Stimulated activated CD4-positive, alpha-beta T cell treated with anti-CD3 and anti-CD28 coated beads, Interleukin-12 subunit alpha, Interleukin-12 subunit beta, amount 100 ng/mL, for 4 hours (primary cell): ENCODE results near the gene DTD2.
A peak's percentile ranks its signal among the peaks of the same experiment; 100 is the strongest.
"Not testable (repeated sequence)": the region's sequence is repeated elsewhere in the genome, so short reads cannot be mapped to it uniquely, and the experiment has no call there.

Experiments
- DNase-seq: peaks from one replicate; pipeline ENCODE4 v3.0.0-alpha.2; 2020

DTD2 gene

DNA sequence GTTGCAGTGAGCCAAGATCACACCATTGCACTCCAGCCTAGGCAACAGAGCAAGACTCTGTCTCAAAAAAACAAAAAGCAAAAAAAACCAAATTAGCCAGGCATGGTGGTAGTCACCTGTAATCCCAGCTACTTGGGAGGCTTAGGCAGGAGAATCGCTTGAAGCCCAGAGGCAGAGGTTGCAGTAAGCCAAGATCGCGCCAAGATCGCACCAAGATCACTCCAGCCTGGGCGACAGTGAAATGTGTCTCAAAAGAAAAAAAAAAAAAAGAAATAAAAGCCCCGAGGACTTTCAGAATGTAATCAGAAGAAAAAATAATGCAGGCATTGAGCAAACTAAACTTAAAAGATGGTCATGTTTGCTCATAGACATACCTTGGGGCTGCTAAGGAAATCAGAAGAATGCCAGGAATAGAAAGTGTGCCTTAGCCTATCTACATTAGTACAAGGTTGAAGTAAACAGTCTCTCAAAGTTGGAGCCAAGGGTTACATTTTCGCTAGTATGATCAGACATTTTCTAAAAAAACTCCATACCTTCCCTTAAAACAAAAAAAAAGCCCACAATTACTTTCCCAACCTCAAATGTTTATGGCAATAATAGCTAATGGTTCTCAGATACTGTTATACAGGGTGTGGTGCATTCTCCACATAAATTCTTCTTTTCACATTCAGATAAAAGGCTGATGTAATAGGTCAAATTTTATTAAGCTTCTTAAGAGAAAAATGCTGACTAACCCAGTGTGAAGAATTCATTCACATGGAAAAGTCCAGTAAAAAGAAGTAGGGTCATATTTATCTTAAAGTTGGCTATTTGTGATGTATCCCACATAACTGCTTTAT lies 15.8 kb downstream of the DTD2 start:
- DNase-seq: no peak

DNA sequence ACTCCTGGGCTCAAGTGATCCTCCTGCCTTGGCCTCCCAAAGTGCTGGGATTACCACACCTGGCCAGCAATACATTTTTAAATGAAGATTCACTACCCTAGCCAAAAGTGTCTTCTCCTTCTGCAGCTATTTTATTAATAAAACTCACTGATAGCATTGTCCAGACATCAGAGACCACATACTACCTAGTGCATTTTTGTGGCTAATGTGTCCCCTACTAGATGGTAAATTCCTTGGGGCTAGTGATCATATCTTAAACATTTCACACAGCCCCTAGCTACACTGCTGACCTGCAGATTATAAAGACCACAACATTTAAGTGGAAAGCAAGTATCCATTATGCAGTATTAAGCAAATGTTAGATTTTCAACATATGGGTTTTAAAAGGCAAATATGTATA lies 17.0 kb downstream of the DTD2 start:
- DNase-seq: no peak

DNA sequence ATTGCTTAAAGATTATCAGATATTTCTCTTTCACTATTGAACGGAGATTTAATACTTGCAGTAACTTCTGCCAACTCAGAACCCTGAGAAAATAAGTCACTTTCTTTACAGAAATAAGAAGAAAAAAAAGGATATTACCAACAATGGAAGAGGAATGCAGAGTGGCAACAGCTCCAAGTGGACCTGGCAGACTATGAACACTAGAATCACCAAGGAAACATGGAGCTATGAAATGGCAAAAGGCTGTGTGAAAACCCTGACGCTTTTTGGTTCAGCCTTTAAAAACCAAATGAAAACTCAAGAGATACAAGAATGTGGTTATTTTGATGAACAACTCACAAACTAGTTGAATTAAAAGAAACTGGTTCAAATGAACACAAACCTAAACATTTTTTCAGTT lies 17.7 kb downstream of the DTD2 start:
- DNase-seq: no peak

DNA sequence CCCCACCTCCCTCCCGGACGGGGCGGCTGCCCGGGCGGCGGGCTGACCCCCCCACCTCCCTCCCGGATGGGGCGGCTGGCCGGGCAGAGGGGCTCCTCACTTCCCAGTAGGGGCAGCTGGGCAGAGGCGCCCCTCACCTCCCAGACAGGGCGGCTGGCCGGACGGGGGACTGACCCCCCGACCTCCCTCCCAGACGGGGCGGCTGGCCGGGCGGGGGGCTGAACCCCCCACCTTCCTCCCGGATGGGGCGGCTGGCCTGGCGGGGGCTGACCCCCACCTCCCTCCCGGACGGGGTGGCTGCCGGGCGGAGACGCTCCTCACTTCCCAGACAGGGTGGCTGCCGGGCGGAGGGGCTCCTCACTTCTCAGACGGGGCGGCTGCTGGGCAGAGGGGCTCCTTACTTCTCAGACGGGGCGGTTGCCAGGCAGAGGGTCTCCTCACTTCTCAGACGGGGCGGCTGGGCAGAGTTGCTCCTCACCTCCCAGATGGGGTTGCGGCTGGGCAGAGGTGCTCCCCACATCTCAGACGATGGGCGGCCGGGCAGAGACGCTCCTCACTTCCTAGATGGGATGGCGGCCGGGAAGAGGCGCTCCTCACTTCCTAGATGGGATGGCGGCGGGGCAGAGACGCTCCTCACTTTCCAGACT lies 20.1 kb downstream of the DTD2 start:
- not testable (repeated sequence) for DNase-seq

DNA sequence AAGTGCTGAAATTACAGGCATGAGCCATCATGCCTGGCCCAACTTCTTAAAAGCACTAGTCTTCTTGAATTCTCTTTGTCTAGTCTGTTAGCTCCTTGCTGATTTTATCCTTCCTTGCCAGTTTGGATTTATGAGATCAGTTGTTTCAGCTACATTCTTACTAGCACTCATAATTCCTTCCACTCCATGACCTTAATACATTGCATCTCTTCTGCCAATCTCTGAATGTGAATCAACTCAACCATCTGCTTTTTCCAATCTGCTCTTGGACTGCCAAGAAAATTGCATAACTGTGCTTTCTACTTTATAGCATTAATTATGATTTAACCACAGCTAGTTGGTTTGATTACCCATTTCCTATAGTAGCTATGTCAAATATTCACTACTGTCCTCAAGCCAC lies 22.0 kb downstream of the DTD2 start:
- no peak for DNase-seq

DNA sequence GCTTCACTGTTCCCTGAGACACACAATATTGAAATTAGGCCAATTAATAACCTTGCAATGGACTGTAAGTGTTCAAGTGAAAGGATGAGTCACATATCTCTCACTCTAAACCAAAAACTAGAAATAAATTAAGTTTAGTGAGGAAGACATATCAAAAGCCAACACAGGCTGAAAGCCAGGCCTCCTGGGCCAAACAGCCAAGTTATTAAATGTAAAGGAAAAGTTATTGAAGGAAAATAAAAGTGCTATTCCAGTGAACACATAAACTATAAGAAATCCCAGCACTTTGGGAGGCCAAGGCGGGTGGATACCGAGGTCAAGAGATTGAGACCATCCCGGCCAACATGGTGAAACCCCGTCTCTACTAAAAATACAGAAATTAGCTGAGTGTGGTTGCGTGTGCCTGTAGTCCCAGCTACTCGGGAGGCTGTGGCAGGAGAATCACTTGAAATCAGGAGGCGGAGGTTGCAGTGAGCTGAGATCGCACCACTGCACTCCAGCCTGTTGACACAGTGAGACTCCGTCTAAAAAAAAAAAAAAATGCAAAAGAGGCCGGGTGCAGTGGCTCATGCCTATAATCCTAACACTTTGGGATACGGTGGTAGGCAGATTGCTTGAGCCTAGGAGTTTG lies 26.6 kb downstream of the DTD2 start:
- no peak for DNase-seq

DNA sequence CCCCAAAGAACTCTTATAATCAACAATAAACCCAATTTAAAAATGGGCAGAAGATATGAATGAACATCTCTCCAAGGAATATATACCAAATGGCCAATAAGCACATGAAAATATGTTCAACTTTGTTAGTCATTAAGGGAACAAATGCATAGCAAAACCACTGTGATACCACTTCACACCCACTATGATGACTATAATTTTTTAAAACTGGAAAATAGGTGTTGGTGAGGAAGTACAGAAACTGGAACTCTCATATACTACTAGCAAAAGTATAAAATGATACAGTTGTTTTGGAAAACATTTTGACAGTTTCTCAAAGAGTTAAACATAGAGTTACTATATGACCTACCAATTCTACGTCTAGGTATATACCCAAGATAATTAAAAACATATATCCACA lies 27.5 kb downstream of the DTD2 start:
- DNase-seq: no peak

DNA sequence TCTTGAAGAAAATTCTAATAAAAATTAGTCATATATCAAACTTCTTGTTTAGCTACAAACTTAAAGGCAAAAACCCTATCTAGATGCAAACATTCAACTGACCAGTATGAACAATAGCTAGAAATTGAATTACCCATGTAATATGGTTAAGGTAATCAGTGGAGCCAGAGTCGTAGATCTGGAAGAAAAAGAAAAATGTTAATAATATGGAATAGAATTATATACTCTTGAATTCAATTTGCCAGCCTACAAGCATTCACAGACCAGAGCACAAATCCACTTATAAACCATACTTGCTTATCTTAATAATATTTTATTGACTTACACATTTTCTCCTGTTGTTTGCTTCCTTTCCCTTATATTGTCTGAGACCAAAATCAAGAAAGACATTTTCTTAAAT lies 29.3 kb downstream of the DTD2 start:
- DNase-seq: no peak

DNA sequence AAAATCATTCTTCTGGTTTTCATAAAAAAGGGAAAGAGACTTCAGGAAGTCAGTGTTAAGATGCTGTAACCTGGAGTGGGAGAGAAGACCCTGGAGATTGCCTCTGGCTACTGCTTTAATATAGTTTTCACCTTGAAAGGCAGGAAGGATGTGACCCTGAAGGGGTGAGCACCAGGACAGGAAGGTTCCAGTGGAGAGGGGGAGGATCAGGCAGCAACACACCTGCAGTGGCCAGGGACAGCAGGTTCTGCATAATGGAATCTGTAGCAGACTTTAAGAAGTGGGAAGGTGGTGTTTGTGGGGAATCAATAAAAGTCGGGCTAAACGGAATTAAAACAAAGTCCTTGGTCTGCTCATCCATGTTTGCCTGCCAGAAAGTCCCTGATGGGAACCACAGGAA lies 30.6 kb downstream of the DTD2 start:
- DNase-seq: no peak

DNA sequence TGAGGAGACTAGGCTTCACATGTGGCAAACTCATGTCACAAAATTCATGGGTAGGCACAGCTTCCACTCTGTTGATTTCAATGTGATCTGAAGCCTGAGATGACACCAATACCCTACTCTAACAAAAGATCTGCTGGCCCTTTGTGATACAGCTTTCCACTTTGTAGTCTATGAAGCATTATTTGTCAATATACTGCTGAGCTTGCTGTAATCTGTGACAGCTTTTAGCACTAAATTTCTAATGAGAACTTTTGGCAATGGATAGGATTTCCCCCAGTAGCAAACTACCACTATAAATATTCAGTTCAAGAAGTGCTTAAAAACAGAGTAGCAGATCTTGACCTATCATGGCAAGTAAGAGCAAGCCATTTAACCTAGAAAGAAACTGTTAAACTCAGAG lies 31.4 kb downstream of the DTD2 start:
- DNase-seq: no peak

DNA sequence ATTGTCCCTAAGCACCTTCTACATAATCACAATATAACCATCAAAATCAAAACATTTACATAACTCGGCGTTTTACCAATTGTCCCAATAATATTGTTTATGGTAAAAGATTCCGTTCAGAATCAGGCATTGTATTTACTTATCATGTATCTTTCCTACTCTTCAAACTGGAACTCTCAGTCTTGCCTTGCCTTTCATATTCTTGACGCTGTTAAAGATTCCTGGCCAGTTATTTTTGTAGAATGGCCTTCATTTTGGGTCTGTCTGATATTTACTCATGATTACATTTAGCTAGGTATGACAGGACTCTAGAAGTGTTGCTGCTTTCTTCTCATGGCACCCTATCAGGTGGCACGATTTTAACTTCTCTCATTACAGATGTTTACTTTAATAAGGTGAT lies 36.1 kb downstream of the DTD2 start:
- no peak for DNase-seq

DNA sequence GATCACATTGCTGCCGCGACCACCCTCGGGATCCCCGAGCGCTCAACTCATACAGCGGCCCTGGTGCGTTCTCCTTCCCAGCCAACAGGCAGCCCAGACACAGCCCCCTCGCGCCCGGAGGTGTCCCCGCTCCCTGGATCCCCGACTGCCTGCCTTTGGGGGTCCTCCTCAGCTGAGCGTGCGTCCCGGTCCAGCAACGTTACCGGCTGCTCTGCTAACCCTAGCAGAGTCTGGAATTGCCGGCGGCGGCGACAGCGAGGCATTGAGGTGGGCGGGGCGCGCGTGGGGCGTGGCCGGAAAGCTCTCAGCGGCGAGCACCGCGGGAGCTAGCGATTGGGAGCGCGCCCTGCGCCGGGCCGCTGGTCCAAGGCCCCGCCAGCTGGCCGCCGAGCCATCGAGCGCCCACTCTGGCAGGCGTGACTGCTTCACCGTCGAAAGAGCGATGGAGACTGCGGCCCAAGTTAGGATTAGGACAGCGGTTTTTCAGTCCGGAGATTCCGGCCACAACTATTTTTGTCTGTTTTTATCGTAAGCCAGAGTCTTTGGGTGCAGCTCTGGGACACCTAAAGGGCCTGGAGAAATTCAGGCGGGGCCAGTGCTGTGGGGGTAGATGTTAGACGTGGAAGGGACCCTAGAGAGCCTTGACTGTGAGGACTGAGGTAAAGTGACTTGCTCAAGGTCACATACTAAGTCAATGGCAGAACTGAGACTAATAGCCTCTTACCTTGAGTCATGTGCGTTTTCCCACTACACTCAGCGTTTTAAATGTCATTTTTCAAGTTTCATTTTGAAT lies 36.8 kb downstream of the DTD2 start, which contains the start of gene HEATR5A:
HEATR5A (minus strand) TSS at position 232 of the 793 bp plus-strand sequence. CDS start 17,575 bp downstream, outside the sequence.
- DNase-seq: peak; percentile 92

DNA sequence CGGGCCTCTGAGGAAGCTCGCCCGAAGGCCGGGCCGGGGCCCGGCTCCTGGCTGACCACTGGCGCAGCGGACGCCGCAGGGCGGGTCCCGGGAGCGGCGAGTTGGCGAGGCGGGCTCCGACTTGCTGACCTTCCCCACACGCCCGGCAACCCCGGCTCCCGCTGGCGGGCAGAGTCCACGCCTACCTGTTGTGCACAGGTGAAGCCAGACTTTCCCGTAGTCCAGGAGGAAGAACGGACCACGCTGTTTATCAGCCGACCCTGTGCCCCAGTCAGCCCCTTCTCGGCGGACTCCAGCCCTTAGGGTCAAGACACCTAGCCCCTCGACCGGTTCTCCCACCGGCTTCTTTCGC lies 37.4 kb downstream of the DTD2 start:
- no peak for DNase-seq

DNA sequence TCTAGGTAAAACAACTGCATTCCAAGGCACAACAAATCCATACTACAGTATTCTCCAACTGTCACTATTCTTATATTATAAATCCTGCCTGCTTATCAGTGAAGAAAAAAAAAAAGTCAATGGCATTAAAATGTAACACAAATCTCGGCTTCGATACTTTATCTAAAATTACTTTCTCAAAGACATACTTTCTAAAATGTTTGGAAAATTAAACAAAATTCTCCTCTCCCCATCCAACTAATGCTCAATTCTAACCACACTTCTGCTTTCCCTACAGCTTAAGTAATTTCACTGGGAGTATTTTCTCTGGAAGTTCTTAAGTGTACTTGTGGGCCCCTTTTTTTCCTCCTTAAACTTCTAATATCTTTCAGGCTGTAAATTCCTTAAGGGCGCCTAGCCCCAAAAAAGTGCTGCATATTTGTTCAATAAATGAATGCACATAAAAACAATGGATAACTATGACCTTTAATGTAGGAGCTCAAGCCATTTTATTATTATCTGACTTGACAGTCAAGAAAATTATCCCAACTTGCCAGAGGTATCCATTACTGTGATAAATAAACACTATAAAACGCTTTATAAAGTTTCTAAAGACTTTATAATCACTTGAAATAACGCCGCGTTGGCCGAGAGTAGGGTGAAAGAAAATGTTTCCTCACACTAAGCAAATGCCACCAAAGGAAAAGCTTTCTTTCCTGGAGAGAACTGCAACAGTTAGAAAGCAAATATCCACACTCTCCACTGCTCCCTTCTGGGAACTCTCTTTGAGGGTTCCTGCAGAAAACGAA lies 37.9 kb downstream of the DTD2 start:
- DNase-seq: no peak

DNA sequence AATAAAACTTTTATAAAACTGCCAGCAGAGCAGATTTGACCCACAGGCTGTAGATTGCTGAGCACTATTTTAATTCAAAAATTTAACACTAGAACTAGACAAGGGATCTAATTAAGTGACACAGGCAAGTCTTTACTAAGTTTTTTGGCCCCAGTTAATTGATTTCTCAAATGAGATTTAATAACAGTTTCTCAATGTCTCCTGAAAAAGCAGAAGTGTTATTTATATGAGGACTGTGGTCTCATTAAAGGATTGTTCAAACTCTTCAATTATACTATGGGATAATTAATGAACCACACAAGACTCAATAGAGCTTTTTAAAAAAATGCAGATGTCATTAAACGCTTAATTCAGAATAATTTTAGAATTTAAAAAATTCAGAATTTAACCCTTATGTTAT lies 38.9 kb downstream of the DTD2 start:
- no peak for DNase-seq

DNA sequence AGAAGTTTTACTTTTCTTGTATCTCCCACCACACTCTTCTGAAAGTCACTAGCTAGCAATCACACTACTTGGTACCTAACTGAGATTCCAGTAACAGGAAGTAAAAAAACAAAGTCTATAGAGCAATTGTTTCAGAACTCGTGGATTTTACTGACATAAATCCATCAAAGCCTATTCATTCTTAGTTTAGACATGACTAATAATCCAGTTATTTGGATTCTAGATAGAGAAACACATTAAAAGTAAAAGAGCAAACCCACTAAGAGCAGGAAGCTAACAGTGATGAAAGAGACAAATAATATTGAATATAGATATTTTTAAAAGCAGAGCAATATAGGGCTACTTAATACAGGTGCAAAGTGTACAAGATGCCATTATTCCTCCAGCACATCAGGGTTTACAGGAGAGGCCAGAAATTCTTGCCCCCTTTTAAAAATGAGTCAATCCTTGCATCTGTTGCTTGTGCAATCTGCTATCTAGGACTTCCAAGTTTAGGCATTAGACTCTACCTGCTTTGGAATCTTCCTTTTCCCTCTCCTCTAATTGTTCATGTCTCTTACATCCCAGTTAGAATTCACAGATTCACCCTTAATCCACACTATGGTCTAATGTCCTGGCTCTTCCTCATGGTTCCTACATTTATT lies 43.0 kb downstream of the DTD2 start:
- no peak for DNase-seq

DNA sequence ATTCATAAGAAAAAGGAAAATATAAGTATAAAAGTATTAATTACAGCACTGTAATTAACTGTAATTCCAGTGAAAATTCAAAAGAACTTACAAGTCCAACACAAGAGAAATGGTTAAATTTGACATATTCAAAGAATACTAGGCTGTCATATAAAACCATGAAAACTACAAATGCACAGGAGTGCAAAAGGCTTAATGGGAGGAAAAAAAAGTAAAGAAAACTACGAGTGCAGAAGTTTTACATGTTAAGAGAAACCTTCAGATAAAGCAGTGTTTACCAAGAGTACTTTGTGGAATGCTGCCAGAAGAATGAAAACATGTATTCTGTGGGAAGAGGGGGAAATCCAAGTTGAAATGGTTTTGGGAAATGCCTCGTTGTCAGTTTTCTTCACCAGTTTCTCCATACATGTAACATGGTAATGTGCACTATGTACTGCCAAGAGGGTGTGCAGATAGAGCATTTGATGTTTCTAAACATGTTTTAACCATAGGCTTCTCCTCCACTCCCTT lies 46.0 kb downstream of the DTD2 start:
- DNase-seq: no peak

DNA sequence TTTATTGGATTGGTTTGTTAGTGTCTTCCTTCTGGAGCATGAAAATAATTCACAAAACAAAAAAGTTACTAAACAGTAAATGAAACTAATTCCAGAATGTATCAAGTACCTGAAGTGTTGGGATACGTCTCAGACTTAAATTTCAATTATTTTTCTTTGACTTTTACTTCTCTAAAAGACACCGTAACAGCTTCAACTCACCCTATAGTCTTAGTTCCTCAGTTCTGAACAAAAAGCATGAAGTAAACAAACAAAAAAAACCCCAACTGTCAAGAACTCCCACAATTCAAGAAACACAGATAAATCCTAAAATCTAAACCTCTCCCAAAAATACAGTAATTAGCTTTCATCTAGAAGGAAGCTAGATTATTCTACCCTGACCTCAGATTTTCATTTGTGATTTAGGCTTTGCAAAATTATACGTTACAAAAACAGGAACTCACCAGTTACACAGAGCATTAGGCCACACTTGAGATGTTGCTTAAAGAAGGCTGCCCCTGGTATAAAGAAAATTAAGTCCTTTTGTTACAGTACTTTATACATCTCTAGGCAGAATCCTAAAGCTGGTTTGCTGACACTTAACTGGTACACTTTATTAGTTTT lies 47.2 kb downstream of the DTD2 start:
- DNase-seq: no peak

DNA sequence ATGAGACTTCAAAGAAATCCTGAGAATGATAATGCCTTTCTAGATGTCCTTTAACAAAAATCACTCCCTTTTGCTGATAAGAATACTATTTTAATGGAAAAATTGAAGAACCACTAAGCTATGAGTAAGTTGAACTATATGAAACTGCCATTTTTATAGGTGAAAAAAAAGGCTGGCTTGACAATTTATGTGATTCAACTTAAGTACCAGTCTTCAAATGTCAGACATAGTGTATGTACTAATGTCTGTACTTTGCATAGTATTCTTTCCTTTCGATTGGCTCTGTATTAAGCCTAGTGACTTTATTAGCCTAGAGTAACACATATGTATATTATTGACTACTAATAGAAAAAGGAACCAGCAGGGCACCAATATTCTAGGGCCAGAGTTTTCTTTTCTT lies 48.9 kb downstream of the DTD2 start:
- no peak for DNase-seq

DNA sequence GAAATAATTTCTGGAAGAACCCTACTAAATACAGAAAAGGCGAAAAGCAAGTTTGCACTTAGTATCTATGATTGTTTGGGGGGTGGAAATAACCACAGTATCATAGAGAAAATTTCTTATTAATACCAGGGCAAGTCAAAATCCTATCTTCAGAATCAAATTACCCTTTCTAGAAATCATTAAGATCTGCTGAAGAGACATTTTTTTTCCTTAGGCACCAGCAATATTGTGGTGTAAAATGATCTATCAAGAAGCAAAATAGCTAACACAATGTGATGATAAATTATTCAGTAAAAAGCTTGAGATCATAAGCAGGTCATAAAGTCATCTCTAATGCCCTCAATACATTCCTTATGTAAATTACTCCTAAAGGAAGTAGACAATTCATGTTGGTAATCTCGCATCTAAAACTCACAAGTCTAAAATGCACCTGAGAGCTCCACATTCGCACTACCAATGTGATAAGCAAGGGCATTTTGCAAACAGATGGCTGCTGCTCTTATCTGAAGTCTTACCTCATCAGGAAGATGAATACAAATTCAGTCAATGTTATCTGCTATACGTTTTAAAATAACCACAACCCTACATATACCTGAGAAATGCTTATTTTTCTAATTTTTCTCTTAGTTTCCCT lies 51.6 kb downstream of the DTD2 start:
- DNase-seq: no peak

DNA sequence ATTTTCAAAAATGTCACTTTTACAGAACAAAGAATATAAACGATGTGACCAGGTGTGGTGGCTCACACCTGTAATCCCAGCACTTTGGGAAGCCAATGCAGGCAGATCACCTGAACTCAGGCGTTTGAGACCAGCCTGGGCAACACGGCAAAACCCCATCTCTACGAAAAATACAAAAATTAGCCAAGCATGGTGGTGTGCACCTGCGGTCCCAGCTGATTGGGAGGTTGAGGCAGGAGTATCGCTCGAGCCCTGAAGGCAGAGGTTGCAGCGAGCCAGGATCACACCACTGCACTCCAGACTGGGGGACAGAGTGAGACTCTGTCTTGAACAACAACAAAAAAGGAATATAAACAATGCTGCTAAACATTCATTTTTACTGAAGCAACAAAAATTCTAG lies 52.2 kb downstream of the DTD2 start:
- DNase-seq: no peak
